Measurements from ENCODE around the gene RINT1. TPM values are rescaled to one million over a fixed set of nuclear protein-coding genes. Genes with fewer than 3 reads are reported as not detected.
"Not testable (repeated sequence)": the region's sequence is repeated elsewhere in the genome, so short reads cannot be mapped to it uniquely, and the experiment has no call there.

RINT1 gene
- total RNA-seq, 6 experiments from 2014 or later, result 7.2 to 10.6 (median 9.1) TPM

DNA sequence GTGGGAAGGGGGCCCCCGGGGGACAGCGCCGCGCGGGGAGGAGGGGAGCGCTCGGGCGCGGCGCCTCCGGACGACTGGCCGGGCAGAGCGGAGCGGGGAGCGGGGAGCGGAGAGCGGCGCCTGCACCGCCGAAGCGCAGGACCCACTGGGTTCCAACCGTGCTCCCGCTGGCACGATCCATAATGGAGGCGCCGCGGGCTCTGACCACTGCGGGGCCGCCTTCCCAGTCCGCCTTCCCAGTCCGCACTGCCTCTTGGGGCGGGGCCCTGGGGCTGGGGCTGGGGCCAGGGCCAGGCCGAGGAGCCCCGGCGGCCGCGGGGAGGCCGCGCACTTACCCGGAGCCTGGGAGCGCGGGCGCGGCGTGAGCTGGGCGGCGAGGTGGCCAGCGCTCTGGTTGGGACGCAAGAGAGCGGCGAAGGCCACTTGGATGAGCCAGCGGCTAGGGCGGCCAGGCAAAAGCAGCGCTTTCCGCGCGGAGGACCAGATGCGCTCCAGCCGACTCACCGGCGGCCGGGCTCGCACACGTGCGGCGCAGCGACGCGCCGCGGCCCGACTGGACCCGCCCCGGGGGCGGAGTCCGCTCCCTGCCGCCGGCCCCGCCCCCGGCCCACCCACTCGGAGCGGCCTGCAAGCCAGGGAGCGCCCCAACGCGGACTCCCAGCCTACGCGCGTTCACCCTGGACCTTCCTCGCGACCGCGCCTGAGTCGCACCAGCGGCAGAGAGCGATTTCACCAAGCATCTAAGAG, 10.1 kb upstream of the RINT1 start, which contains the start of gene PUS7:
TSS of gene PUS7 (minus strand) at position 555 of the 747 bp plus-strand sequence. CDS start 13,759 bp downstream, outside the sequence.
- DNase-seq (peak; percentile 91 to 93 (median 91)), ATAC-seq (peak; percentile 93 to 96 (median 95))
- intact Hi-C loops (cut with DNase I), result no loop called here
- WGBS (ENCODE audit: insufficient coverage, low coverage, low lambda C conversion rate, missing lambda C conversion rate), result 0% methylated on average over 11 of the region's 96 CpGs
- no peaks in the 10 kb centered on the region for H3K27me3 ChIP-seq
- no peaks in the 10 kb centered on the region for H3K36me3 ChIP-seq
- peak; percentile 77 for TF ChIP-seq POLR2A (IDR thresholded peaks at IDR 0.05)
- TF ChIP-seq, protein P1, sequence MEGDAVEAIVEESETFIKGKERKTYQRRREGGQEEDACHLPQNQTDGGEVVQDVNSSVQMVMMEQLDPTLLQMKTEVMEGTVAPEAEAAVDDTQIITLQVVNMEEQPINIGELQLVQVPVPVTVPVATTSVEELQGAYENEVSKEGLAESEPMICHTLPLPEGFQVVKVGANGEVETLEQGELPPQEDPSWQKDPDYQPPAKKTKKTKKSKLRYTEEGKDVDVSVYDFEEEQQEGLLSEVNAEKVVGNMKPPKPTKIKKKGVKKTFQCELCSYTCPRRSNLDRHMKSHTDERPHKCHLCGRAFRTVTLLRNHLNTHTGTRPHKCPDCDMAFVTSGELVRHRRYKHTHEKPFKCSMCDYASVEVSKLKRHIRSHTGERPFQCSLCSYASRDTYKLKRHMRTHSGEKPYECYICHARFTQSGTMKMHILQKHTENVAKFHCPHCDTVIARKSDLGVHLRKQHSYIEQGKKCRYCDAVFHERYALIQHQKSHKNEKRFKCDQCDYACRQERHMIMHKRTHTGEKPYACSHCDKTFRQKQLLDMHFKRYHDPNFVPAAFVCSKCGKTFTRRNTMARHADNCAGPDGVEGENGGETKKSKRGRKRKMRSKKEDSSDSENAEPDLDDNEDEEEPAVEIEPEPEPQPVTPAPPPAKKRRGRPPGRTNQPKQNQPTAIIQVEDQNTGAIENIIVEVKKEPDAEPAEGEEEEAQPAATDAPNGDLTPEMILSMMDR (IDR thresholded peaks at IDR 0.05), result peak in 1 of 4 donors; percentile 5
- H3K27ac ChIP-seq, result peak within 1 kb of the TSS; percentile 68 to 79 (median 76)
- no peaks in the 10 kb centered on the region for H3K9me3 ChIP-seq
- H3K4me1 ChIP-seq, result peaks cover 0 to 17% (median 4%) of the 10 kb centered on the region in 4 donors
- peak within 1 kb of the TSS; percentile 82 to 96 (median 88) for H3K4me3 ChIP-seq

DNA sequence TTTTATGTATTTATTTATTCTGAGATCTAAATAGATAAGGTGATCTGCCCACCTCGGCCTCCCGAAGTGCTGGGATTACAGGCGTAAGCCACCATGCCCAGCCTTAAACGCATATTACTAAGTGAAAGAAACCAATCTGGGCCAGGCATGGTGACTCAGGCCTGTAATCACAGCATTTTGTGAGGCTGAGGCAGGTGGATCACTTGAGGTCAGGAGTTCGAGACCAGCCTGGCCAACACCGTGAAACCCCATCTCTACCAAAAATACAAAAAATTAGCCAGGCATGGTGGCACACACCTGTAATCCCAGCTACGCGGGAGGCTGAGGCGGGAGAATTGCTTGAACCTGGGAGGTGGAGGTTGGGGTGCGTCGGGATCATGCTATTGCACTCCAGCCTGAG, 7.6 kb upstream of the RINT1 start:
- H3K27ac ChIP-seq; H3K4me3 ChIP-seq; intact Hi-C loops (cut with DNase I); H3K9me3 ChIP-seq; ATAC-seq; H3K27me3 ChIP-seq; H3K36me3 ChIP-seq; DNase-seq: not testable (repeated sequence)
- H3K4me1 ChIP-seq, result peaks cover 0 to 17% (median 4%) of the 10 kb centered on the region in 4 donors
- WGBS (ENCODE audit: insufficient coverage, low coverage, low lambda C conversion rate, missing lambda C conversion rate), result 78% methylated on average over 6 of the region's 11 CpGs

DNA sequence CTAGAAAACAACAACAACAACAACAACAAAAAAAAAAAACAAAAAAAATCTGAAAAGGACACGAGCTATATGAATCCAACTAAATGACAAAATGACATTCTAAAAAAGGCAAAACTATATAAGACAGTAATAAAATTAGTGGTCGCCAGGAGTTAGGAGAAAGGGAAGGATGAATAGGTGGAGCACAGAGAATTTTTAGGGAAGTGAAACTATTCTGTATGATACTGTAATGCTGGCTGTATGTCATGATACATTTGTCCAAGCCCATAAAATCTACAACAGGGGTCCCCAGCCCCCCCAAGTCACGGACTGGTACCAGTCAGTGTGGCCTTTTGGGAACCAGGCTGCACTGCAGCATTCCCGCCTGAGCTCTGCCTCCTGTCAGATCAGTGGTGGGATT, 7.2 kb upstream of the RINT1 start:
- no peak overlapping the region for H3K27ac ChIP-seq
- TF ChIP-seq, protein P1 (IDR thresholded peaks at IDR 0.05), result no peak
- TF ChIP-seq POLR2A (IDR thresholded peaks at IDR 0.05), result no peak
- no peaks in the 10 kb centered on the region for H3K36me3 ChIP-seq
- 67% methylated on average over 4 of the region's 4 CpGs for WGBS (ENCODE audit: insufficient coverage, low coverage, low lambda C conversion rate, missing lambda C conversion rate)
- ATAC-seq, result no peak
- H3K27me3 ChIP-seq, result no peaks in the 10 kb centered on the region
- no peak for DNase-seq
- no peak overlapping the region for H3K4me3 ChIP-seq
- intact Hi-C loops (cut with DNase I), result no loop called here
- peaks cover 0 to 17% (median 4%) of the 10 kb centered on the region in 4 donors for H3K4me1 ChIP-seq
- H3K9me3 ChIP-seq, result no peaks in the 10 kb centered on the region

DNA sequence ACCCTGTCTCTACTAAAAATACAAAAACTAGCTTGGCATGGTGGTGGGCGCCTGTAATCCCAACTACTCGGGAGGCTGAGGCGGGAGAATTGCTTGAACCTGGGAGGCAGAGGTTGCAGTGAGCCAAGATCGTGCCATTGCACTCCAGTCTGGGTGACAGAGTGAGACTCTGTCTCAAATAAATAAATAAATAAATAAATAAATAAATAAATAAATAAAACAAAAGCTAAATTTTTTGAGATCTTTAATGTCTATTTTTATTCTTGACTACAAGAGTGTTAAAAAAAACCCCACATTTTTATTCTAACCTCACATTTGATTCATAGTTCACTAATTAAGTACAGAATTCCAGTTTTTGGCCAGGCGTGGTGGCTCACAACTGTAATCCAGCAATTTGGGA, 4.3 kb upstream of the RINT1 start:
- ATAC-seq; intact Hi-C loops (cut with DNase I); H3K4me1 ChIP-seq; H3K36me3 ChIP-seq; H3K9me3 ChIP-seq; H3K4me3 ChIP-seq; H3K27me3 ChIP-seq; DNase-seq; H3K27ac ChIP-seq: not testable (repeated sequence)
- 90% methylated on average over 2 of the region's 5 CpGs for WGBS (ENCODE audit: insufficient coverage, low coverage, low lambda C conversion rate, missing lambda C conversion rate)

DNA sequence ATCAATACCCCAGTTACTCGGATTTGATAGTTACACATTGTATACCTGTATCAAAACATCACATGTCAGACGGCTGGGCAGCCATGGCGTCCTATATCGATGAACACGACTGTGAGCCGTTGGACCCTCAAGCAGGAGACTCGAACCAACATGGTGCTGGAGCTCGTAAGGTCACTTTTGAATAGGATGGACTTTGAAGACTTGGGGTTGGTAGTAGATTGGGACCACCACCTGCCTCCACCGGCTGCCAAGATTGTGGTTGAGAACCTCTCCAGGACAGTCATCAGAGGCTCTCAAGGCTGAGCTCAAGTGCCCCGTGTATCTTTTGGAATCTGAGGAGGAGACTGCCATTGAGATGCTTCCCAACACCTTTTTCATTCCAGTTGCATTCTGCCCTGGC, 1.9 kb upstream of the RINT1 start:
- Histone ChIP-seq H3K27ac (no peak overlapping the region), H3K27me3 (no peaks in the 10 kb centered on the region), H3K9me3 (no peaks in the 10 kb centered on the region), H3K36me3 (no peaks in the 10 kb centered on the region), H3K4me1 (peaks cover 0 to 13% (median 3%) of the 10 kb centered on the region in 4 donors), H3K4me3 (no peak overlapping the region)
- WGBS (ENCODE audit: insufficient coverage, low coverage, low lambda C conversion rate, missing lambda C conversion rate), result 93% methylated on average over 5 of the region's 10 CpGs
- intact Hi-C loops (cut with DNase I), result no loop called here
- ATAC-seq, result no peak
- no peak for TF ChIP-seq POLR2A (IDR thresholded peaks at IDR 0.05)
- TF ChIP-seq, protein P1 (IDR thresholded peaks at IDR 0.05), result no peak
- no peak for DNase-seq

All from right lobe of liver (tissue), 6 donors.